Measurements from ENCODE around the gene ALS2CL. TPM values are rescaled to one million over a fixed set of nuclear protein-coding genes. Genes with fewer than 3 reads are reported as not detected.

ALS2CL gene
- total and polyA plus RNA-seq, 3 experiments from 2014 or later: 0.84 to 1.2 (median 0.96) TPM

DNA sequence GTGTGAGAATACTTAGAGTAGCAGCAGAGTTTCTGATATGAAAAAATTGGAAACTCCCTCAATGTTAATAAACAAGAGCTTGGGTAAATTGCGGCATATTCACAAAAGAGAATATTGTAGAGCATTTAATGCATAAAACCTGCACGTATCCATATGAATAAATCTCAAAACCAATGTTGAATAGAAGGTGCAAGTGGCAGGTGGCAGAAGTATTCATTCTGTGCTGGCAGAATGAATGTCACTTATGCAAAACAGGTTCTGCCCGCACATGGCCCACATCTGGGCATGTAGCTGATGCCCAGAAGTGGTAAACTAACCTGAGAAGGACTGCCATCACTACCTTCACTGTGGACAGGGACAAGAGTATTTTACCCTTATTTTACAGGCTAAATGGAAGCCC, 38.3 kb upstream of the ALS2CL start:
- H3K4me3 Mint-ChIP-seq: no peak overlapping the region
- H3K27me3 Mint-ChIP-seq: peaks cover 12 to 14% of the 10 kb centered on the region in 2 donors
- Histone ChIP-seq H3K9me3 (ENCODE audit: low read length) (no peaks in the 10 kb centered on the region), H3K4me1 (ENCODE audit: insufficient read depth, low read length) (no peaks in the 10 kb centered on the region), H3K27ac (ENCODE audit: low read depth, low read length) (no peak overlapping the region), H3K36me3 (ENCODE audit: insufficient read depth, low read length) (no peaks in the 10 kb centered on the region), H3K4me3 (ENCODE audit: low read length) (no peak overlapping the region), H3K27me3 (ENCODE audit: insufficient read depth, low read length, poor library complexity, severe bottlenecking) (no peaks in the 10 kb centered on the region)
- no peaks in the 10 kb centered on the region for H3K9me3 Mint-ChIP-seq
- no peaks in the 10 kb centered on the region for H3K4me1 Mint-ChIP-seq
- H3K27ac Mint-ChIP-seq: no peak overlapping the region
- POLR2A ChIA-PET: no interaction called here
- CTCF ChIA-PET: no interaction called here
- no peak for DNase-seq
- H3K36me3 Mint-ChIP-seq: no peaks in the 10 kb centered on the region

DNA sequence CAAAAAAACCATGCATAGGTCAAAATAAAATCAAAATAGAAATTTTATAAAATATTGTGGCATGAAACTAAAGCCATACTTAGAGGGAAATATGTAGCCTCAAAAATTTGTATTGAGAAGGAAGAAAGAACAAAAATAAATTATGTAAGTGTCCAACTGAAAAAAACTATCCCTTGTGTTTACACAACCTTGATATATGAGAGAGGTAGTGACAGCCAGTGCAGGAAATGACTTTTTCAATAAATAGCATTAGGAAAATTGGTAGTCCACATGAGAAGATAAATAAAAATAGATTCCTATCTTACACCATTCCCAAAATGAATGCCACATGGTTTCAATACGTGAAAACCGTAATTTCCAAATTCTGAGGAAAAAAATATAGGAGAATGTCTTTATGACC, 37.3 kb upstream of the ALS2CL start:
- H3K27me3 Mint-ChIP-seq: peaks cover 17 to 20% of the 10 kb centered on the region in 2 donors
- POLR2A ChIA-PET: no interaction called here
- no peak overlapping the region for H3K4me3 ChIP-seq (ENCODE audit: low read length)
- H3K27ac Mint-ChIP-seq: no peak overlapping the region
- no peaks in the 10 kb centered on the region for H3K4me1 ChIP-seq (ENCODE audit: insufficient read depth, low read length)
- no peaks in the 10 kb centered on the region for H3K4me1 Mint-ChIP-seq
- no peaks in the 10 kb centered on the region for H3K9me3 ChIP-seq (ENCODE audit: low read length)
- H3K36me3 Mint-ChIP-seq: no peaks in the 10 kb centered on the region
- no peaks in the 10 kb centered on the region for H3K27me3 ChIP-seq (ENCODE audit: insufficient read depth, low read length, poor library complexity, severe bottlenecking)
- H3K36me3 ChIP-seq (ENCODE audit: insufficient read depth, low read length): no peaks in the 10 kb centered on the region
- H3K27ac ChIP-seq (ENCODE audit: low read depth, low read length): no peak overlapping the region
- no peak overlapping the region for H3K4me3 Mint-ChIP-seq
- DNase-seq: no peak
- CTCF ChIA-PET: no interaction called here
- no peaks in the 10 kb centered on the region for H3K9me3 Mint-ChIP-seq

DNA sequence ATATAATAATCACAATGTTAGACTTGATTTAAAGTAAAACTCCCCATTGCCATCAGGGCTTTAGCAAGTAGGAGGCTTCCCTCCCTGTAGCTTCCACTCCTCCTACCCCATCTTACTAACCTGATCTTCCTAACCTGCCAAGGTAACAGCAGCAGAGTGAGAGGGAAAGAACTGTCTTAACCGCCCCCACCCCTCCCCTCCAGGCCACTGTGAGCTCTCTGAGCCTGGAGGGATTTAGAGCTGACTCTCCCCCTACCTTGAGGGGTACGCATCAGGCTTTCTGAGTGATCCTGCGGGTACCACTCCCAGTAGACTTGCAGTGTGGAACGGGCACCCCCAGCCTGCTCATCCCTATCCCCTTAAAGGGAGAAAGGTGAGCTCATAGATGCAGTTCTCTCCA, 35.6 kb upstream of the ALS2CL start:
- Histone ChIP-seq H3K4me3 (ENCODE audit: low read length) (no peak overlapping the region), H3K27ac (ENCODE audit: low read depth, low read length) (no peak overlapping the region), H3K4me1 (ENCODE audit: insufficient read depth, low read length) (no peaks in the 10 kb centered on the region), H3K9me3 (ENCODE audit: low read length) (no peaks in the 10 kb centered on the region), H3K36me3 (ENCODE audit: insufficient read depth, low read length) (no peaks in the 10 kb centered on the region), H3K27me3 (ENCODE audit: insufficient read depth, low read length, poor library complexity, severe bottlenecking) (no peaks in the 10 kb centered on the region)
- CTCF ChIA-PET: no interaction called here
- Mint-ChIP-seq H3K4me1 (no peaks in the 10 kb centered on the region), H3K36me3 (no peaks in the 10 kb centered on the region), H3K9me3 (no peaks in the 10 kb centered on the region), H3K4me3 (no peak overlapping the region), H3K27me3 (peaks cover 17 to 24% of the 10 kb centered on the region in 2 donors), H3K27ac (no peak overlapping the region)
- POLR2A ChIA-PET: no interaction called here
- no peak for DNase-seq

DNA sequence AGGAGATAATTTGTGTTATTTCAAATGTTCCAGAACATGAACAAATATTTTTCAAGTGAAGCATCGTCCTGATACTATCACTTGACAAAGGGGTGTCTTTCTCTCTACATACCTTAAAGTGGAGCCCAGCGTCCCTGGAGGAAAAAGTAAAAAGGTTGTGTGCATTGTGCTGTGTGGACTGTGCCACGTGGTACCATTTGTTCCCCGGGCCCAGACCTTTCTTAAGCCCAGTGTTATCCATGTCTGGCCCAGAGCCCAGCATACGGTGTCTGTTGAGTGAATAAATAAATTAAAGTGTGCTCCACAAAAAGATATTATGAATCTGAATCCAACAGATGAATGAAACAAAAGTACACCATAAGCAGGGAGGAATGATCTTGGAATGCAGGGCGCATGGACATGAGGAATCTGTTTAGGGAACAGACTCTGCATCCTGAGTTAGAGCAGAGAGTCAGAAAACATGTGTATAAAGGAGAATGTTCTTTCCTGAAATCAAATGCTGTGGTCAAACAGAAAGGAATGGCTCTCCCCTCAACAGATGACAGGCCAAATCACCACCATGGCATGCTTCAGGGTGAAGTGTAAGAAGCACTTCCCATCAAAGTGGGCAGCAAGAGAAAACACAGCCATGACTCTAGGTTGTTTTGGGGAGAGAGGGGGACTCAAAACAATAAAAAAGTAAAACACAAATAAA, 32.3 kb upstream of the ALS2CL start:
- no peaks in the 10 kb centered on the region for H3K4me1 Mint-ChIP-seq
- no peaks in the 10 kb centered on the region for H3K36me3 Mint-ChIP-seq
- peaks cover 0 to 4% (median 0%) of the 10 kb centered on the region in 5 donors for H3K9me3 Mint-ChIP-seq
- no peaks in the 10 kb centered on the region for H3K4me1 ChIP-seq (ENCODE audit: insufficient read depth, low read length)
- no peak overlapping the region for H3K27ac Mint-ChIP-seq
- DNase-seq: no peak
- H3K36me3 ChIP-seq (ENCODE audit: insufficient read depth, low read length): no peaks in the 10 kb centered on the region
- peaks cover 21 to 27% of the 10 kb centered on the region in 2 donors for H3K27me3 Mint-ChIP-seq
- H3K9me3 ChIP-seq (ENCODE audit: low read length): no peaks in the 10 kb centered on the region
- POLR2A ChIA-PET: no interaction called here
- no peak overlapping the region for H3K4me3 Mint-ChIP-seq
- no peaks in the 10 kb centered on the region for H3K27me3 ChIP-seq (ENCODE audit: insufficient read depth, low read length, poor library complexity, severe bottlenecking)
- H3K4me3 ChIP-seq (ENCODE audit: low read length): no peak overlapping the region
- CTCF ChIA-PET: no interaction called here
- no peak overlapping the region for H3K27ac ChIP-seq (ENCODE audit: low read depth, low read length)

DNA sequence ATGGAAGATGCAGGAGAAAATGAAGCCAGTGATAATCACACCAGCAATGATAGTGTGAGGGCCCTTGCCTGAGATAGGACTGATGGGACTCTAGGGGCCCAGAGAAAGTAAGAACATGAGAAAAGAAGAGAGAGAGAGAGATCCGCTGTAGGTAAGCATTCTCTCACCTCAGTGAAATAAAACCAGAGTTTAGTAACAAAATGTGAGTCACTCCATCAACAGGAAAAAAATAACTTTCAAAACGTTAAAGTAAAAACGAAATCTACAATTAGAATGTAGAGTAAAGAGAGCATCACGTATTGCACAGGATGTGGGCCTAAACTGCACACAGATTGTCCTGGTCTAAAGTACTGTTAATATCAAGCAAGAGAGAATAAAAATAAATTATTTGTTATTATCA, 30.9 kb upstream of the ALS2CL start:
- Histone ChIP-seq H3K27me3 (ENCODE audit: insufficient read depth, low read length, poor library complexity, severe bottlenecking) (no peaks in the 10 kb centered on the region), H3K36me3 (ENCODE audit: insufficient read depth, low read length) (no peaks in the 10 kb centered on the region), H3K9me3 (ENCODE audit: low read length) (no peaks in the 10 kb centered on the region), H3K4me1 (ENCODE audit: insufficient read depth, low read length) (no peaks in the 10 kb centered on the region), H3K4me3 (ENCODE audit: low read length) (no peak overlapping the region), H3K27ac (ENCODE audit: low read depth, low read length) (no peak overlapping the region)
- H3K36me3 Mint-ChIP-seq: no peaks in the 10 kb centered on the region
- POLR2A ChIA-PET: no interaction called here
- no peaks in the 10 kb centered on the region for H3K4me1 Mint-ChIP-seq
- H3K9me3 Mint-ChIP-seq: peaks cover 0 to 4% (median 0%) of the 10 kb centered on the region in 5 donors
- H3K27ac Mint-ChIP-seq: no peak overlapping the region
- DNase-seq: no peak
- CTCF ChIA-PET: interaction anchor here (1.2 kb wide), 1 partner anchor 19 kb away, joined by 3 read pairs; no protein-coding TSS in a partner anchor
- peaks cover 22 to 33% of the 10 kb centered on the region in 2 donors for H3K27me3 Mint-ChIP-seq
- no peak overlapping the region for H3K4me3 Mint-ChIP-seq

DNA sequence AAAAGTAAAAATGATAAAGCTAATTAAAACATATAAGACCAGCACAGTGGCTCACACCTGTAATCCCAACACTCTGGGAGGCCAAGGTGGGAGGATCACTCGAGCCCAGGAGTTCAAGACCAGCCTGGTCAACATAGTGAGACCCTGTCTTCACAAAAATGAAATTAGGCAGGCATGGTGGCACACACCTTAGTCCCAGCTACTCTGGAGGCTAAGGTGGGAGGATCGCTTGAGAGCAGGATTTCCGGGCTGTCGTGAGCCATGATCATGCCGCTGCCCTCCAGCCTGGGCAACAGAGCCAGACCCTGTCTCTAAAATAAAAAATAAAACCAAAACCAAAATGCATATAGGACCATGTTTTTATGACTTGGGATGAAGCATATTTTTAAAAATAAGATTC, 29.0 kb upstream of the ALS2CL start:
- H3K27me3 ChIP-seq (ENCODE audit: insufficient read depth, low read length, poor library complexity, severe bottlenecking): no peaks in the 10 kb centered on the region
- Mint-ChIP-seq H3K4me3 (no peak overlapping the region), H3K27ac (no peak overlapping the region), H3K27me3 (peaks cover 31 to 47% of the 10 kb centered on the region in 2 donors), H3K4me1 (no peaks in the 10 kb centered on the region), H3K36me3 (no peaks in the 10 kb centered on the region), H3K9me3 (peaks cover 0 to 5% (median 0%) of the 10 kb centered on the region in 5 donors)
- POLR2A ChIA-PET: no interaction called here
- DNase-seq: no peak
- no peak overlapping the region for H3K4me3 ChIP-seq (ENCODE audit: low read length)
- CTCF ChIA-PET: interaction anchor here (0.6 kb wide), 1 partner anchor 478 kb away, joined by 3 read pairs; no protein-coding TSS in a partner anchor
- H3K36me3 ChIP-seq (ENCODE audit: insufficient read depth, low read length): no peaks in the 10 kb centered on the region
- H3K4me1 ChIP-seq (ENCODE audit: insufficient read depth, low read length): no peaks in the 10 kb centered on the region
- no peaks in the 10 kb centered on the region for H3K9me3 ChIP-seq (ENCODE audit: low read length)
- no peak overlapping the region for H3K27ac ChIP-seq (ENCODE audit: low read depth, low read length)

DNA sequence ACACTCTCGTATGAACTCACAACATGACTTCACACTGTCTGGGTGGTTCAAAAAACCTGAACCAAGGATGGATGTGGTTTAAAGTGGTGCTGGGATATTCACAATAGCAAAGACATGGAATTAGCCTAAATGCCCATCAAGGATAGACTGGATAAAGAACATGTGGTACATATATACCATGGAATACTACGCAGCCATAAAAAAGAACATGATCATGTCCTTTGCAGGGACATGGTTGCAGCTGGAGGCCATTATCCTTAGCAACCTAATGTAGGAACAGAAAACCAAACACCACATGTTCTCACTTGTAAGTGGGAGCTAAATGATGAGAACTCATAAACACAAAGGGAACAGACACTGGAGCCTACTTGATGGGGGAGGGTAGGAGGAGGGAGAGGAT, 27.5 kb upstream of the ALS2CL start:
- Mint-ChIP-seq H3K9me3 (peaks cover 0 to 6% (median 0%) of the 10 kb centered on the region in 5 donors), H3K27me3 (peaks cover 23 to 42% of the 10 kb centered on the region in 2 donors), H3K36me3 (no peaks in the 10 kb centered on the region), H3K4me1 (no peaks in the 10 kb centered on the region), H3K4me3 (no peak overlapping the region), H3K27ac (no peak overlapping the region)
- DNase-seq: no peak
- no peak overlapping the region for H3K4me3 ChIP-seq (ENCODE audit: low read length)
- no peaks in the 10 kb centered on the region for H3K36me3 ChIP-seq (ENCODE audit: insufficient read depth, low read length)
- CTCF ChIA-PET: no interaction called here
- H3K27me3 ChIP-seq (ENCODE audit: insufficient read depth, low read length, poor library complexity, severe bottlenecking): no peaks in the 10 kb centered on the region
- no peaks in the 10 kb centered on the region for H3K9me3 ChIP-seq (ENCODE audit: low read length)
- POLR2A ChIA-PET: no interaction called here
- H3K4me1 ChIP-seq (ENCODE audit: insufficient read depth, low read length): no peaks in the 10 kb centered on the region
- no peak overlapping the region for H3K27ac ChIP-seq (ENCODE audit: low read depth, low read length)

DNA sequence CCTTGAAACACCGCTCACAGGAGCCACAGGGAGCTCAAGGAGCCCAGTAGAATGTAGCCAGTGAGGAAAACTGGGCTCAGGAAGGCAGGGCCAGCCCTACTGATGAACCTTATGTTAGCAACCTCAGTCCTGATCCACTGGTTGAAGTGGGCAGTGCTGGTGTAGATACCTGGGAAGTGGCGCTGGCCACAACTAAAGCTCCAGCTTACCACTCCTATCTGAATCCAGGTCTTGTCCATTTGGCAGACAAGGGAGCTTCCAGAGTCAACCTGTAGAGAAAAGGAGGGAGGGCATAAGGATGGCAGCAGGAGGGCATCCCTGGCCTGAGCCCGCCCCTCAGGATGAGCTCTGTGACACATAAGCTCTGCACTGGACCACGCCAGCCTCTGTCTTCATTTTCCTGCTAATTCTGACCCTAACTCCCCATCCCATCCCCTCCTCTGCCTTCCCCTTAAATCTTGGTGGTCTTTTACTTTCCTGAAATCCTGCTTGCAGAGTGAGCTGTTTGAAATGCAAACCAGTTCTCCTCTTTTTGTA, 26.3 kb upstream of the ALS2CL start:
- H3K27me3 Mint-ChIP-seq: peaks cover 23 to 31% of the 10 kb centered on the region in 2 donors
- no peak overlapping the region for H3K4me3 Mint-ChIP-seq
- no peaks in the 10 kb centered on the region for H3K4me1 ChIP-seq (ENCODE audit: insufficient read depth, low read length)
- CTCF ChIA-PET: no interaction called here
- H3K9me3 ChIP-seq (ENCODE audit: low read length): no peaks in the 10 kb centered on the region
- no peaks in the 10 kb centered on the region for H3K4me1 Mint-ChIP-seq
- no peaks in the 10 kb centered on the region for H3K27me3 ChIP-seq (ENCODE audit: insufficient read depth, low read length, poor library complexity, severe bottlenecking)
- no peaks in the 10 kb centered on the region for H3K36me3 Mint-ChIP-seq
- peaks cover 0 to 6% (median 0%) of the 10 kb centered on the region in 5 donors for H3K9me3 Mint-ChIP-seq
- H3K27ac Mint-ChIP-seq: peak overlapping the region in 1 of 8 donors; percentile 64
- POLR2A ChIA-PET: no interaction called here
- H3K27ac ChIP-seq (ENCODE audit: low read depth, low read length): no peak overlapping the region
- DNase-seq: no peak
- H3K36me3 ChIP-seq (ENCODE audit: insufficient read depth, low read length): no peaks in the 10 kb centered on the region
- H3K4me3 ChIP-seq (ENCODE audit: low read length): no peak overlapping the region
